MM.1S (cell line): ENCODE results near the gene CDH4.

ENCODE experiments used
- DNase-seq: peaks from one replicate; pipeline ENCODE4 v3.0.0-alpha.2; 2015
- H2AFZ ChIP-seq: fragments of 300-600 bp; sonication (generic); 2 replicates; pipeline ENCODE4 v1.6.0; 2016; ENCODE audit warnings: antibody characterized with exemption, low read length
- H3F3A ChIP-seq: fragments of 300-600 bp; sonication (generic); 2 replicates; pipeline ENCODE4 v1.6.1; 2016; ENCODE audit warnings: mild to moderate bottlenecking, antibody characterized with exemption, low read length, moderate library complexity, mixed read lengths; ENCODE audit not compliant: insufficient read depth
- H3K27ac ChIP-seq: fragments of 300-600 bp; sonication (generic); 2 replicates; pipeline ENCODE4 v1.5.1; 2016; ENCODE audit warnings: mild to moderate bottlenecking, low read length
- H3K27me3 ChIP-seq: fragments of 300-600 bp; sonication (generic); replicated peaks from 2 replicates; pipeline ENCODE4 v1.6.0; 2016; ENCODE audit warnings: low read length; ENCODE audit not compliant: insufficient read depth
- H3K36me3 ChIP-seq: fragments of 300-600 bp; sonication (generic); replicated peaks from 2 replicates; pipeline ENCODE4 v1.6.1; 2016; ENCODE audit warnings: mild to moderate bottlenecking, low read length, mixed read lengths; ENCODE audit not compliant: insufficient read depth
- H3K4me1 ChIP-seq: fragments of 300-600 bp; sonication (generic); 2 replicates; pipeline ENCODE4 v1.6.1; 2016; ENCODE audit warnings: low read length, mixed read lengths
- H3K4me2 ChIP-seq: fragments of 300-600 bp; sonication (generic); 2 replicates; pipeline ENCODE4 v1.6.0; 2016; ENCODE audit warnings: low read depth, low read length
- H3K4me3 ChIP-seq: fragments of 300-600 bp; sonication (generic); 2 replicates; pipeline ENCODE4 v1.5.1; 2016; ENCODE audit warnings: low read length, mixed read lengths
- H3K79me2 ChIP-seq: fragments of 300-600 bp; sonication (generic); 2 replicates; pipeline ENCODE4 v1.6.1; 2016; ENCODE audit warnings: mixed run types, low read length, mixed read lengths
- H3K9ac ChIP-seq: fragments of 300-600 bp; sonication (generic); 2 replicates; pipeline ENCODE4 v1.6.1; 2016; ENCODE audit warnings: low read length, mixed read lengths
- H3K9me2 ChIP-seq: fragments of 300-600 bp; sonication (generic); replicated peaks from 2 replicates; pipeline ENCODE4 v1.6.1; 2016; ENCODE audit warnings: mild to moderate bottlenecking, low read length, mixed read lengths; ENCODE audit not compliant: insufficient read depth
- H3K9me3 ChIP-seq: fragments of 300-600 bp; sonication (generic); replicated peaks from 2 replicates; pipeline ENCODE4 v1.6.1; 2016; ENCODE audit warnings: mild to moderate bottlenecking, low read length, mixed read lengths; ENCODE audit not compliant: insufficient read depth
- H4K20me1 ChIP-seq: fragments of 300-600 bp; sonication (generic); 2 replicates; pipeline ENCODE4 v1.6.1; 2016; ENCODE audit warnings: mild to moderate bottlenecking, low read length, moderate library complexity, mixed read lengths; ENCODE audit not compliant: insufficient read depth
- CTCF ChIP-seq: fragments of 300-600 bp; sonication (generic); IDR thresholded peaks from 2 replicates; pipeline ENCODE4 v1.5.1; 2016; ENCODE audit warnings: antibody characterized with exemption, low read length, mixed read lengths
- EZH2 ChIP-seq: fragments of 300-600 bp; sonication (generic); optimal IDR thresholded peaks from 2 replicates; pipeline ENCODE3; 2017; ENCODE audit warnings: low read depth, mild to moderate bottlenecking, antibody characterized with exemption, low read length, mixed read lengths
- EZH2phosphoT487 ChIP-seq: fragments of 300-600 bp; sonication (generic); IDR thresholded peaks from 2 replicates; pipeline ENCODE4 v1.6.1; 2018; ENCODE audit warnings: antibody characterized with exemption, low read length

CDH4 gene

GRCh38 chr20:61519488-61519887, 267.4 kb downstream of the CDH4 start:
- Histone ChIP-seq H3K4me1 (no peaks in the 10 kb centered on the region), H3K36me3 (no peaks in the 10 kb centered on the region), H2AFZ (no peak overlapping the region), H3K4me2 (no peak overlapping the region), H3K27me3 (peaks cover 99% of the 10 kb centered on the region), H3K27ac (no peak overlapping the region), H3K79me2 (no peaks in the 10 kb centered on the region), H4K20me1 (no peaks in the 10 kb centered on the region), H3K4me3 (no peak overlapping the region), H3K9me2 (no peaks in the 10 kb centered on the region), H3K9ac (no peak overlapping the region), H3F3A (no peaks in the 10 kb centered on the region), H3K9me3 (no peaks in the 10 kb centered on the region)
- TF ChIP-seq EZH2phosphoT487 (no peak), EZH2 (no peak), CTCF (no peak)
- no peak for DNase-seq

GRCh38 chr20:61520076-61520892, 268.2 kb downstream of the CDH4 start:
- Histone ChIP-seq H3F3A (no peaks in the 10 kb centered on the region), H4K20me1 (no peaks in the 10 kb centered on the region), H3K9me2 (no peaks in the 10 kb centered on the region), H3K4me3 (no peak overlapping the region), H3K4me2 (no peak overlapping the region), H3K9me3 (no peaks in the 10 kb centered on the region), H3K79me2 (no peaks in the 10 kb centered on the region), H3K36me3 (no peaks in the 10 kb centered on the region), H2AFZ (no peak overlapping the region), H3K9ac (no peak overlapping the region), H3K27me3 (peaks cover 100% of the 10 kb centered on the region), H3K27ac (no peak overlapping the region), H3K4me1 (no peaks in the 10 kb centered on the region)
- TF ChIP-seq EZH2 = no peak
- no peak for DNase-seq

GRCh38 chr20:61520893-61521460, 268.9 kb downstream of the CDH4 start:
- no peak for DNase-seq
- no peak overlapping the region for H3K9ac ChIP-seq

More at GRCh38 chr20:61520893-61521460, 268.9 kb downstream of the CDH4 start:
- H3K36me3 ChIP-seq = no peaks in the 10 kb centered on the region
- no peaks in the 10 kb centered on the region for H3K9me2 ChIP-seq
- H3F3A ChIP-seq = no peaks in the 10 kb centered on the region
- no peaks in the 10 kb centered on the region for H4K20me1 ChIP-seq
- no peaks in the 10 kb centered on the region for H3K9me3 ChIP-seq
- H3K4me2 ChIP-seq = no peak overlapping the region
- TF ChIP-seq CTCF = no peak
- TF ChIP-seq EZH2phosphoT487 = no peak
- no peak for TF ChIP-seq EZH2
- H2AFZ ChIP-seq = no peak overlapping the region
- no peaks in the 10 kb centered on the region for H3K4me1 ChIP-seq
- H3K79me2 ChIP-seq = no peaks in the 10 kb centered on the region
- no peak overlapping the region for H3K4me3 ChIP-seq
- H3K27ac ChIP-seq = no peak overlapping the region
- peaks cover 100% of the 10 kb centered on the region for H3K27me3 ChIP-seq
